ENCODE results near the gene LHX2. TPM values are rescaled to one million over a fixed set of nuclear protein-coding genes. Genes with fewer than 3 reads are reported as not detected.

Gene LHX2
- total RNA-seq, 1 donor from 2014 or later = not detected

DNA sequence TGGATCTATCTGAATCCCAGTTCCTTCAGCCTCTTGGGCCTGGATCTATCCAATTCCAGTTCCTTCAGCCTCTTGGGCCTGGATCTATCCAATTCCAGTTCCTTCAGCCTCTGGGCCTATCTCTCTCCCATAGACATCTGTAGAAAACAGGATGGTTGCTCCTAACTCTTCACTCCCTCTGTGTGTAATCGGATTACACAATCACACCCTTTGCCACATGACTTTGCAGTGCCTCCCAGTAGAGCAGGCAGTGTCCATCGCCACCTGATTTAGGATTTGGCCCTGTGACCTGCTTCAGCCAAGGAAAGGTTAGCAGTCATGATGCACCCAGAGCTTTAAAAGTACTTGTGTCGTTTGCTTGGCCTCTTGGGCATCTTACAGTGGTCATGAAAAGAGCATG is 56.7 kb downstream of the LHX2 start:
- FAIRE-seq (peak; percentile 58), DNase-seq (ENCODE audit: low read depth) (no peak)
- H3K27me3 ChIP-seq (ENCODE audit: control insufficient read depth, insufficient read depth, low read length) = no peaks in the 10 kb centered on the region
- H3K4me3 ChIP-seq (ENCODE audit: low read depth, low read length) = no peak overlapping the region
- no peak for TF ChIP-seq CTCF (IDR thresholded peaks at IDR 0.05; ENCODE audit: insufficient read depth, low read length, severe bottlenecking)
- H3K36me3 ChIP-seq (ENCODE audit: control insufficient read depth, insufficient read depth, low read length) = no peaks in the 10 kb centered on the region

GRCh38 chr9:124074746-124075145 is 63.2 kb downstream of the LHX2 start:
- Histone ChIP-seq H3K27me3 (ENCODE audit: control insufficient read depth, insufficient read depth, low read length) (no peaks in the 10 kb centered on the region), H3K4me3 (ENCODE audit: low read depth, low read length) (no peak overlapping the region), H3K36me3 (ENCODE audit: control insufficient read depth, insufficient read depth, low read length) (no peaks in the 10 kb centered on the region)
- FAIRE-seq (no peak), DNase-seq (ENCODE audit: low read depth) (no peak)
- no peak for TF ChIP-seq CTCF (IDR thresholded peaks at IDR 0.05; ENCODE audit: insufficient read depth, low read length, severe bottlenecking)

- Histone ChIP-seq H3K36me3 (ENCODE audit: control insufficient read depth, insufficient read depth, low read length) (no peaks in the 10 kb centered on the region), H3K27me3 (ENCODE audit: control insufficient read depth, insufficient read depth, low read length) (no peaks in the 10 kb centered on the region), H3K4me3 (ENCODE audit: low read depth, low read length) (no peak overlapping the region)
- TF ChIP-seq CTCF (IDR thresholded peaks at IDR 0.05; ENCODE audit: insufficient read depth, low read length, severe bottlenecking) = no peak
- FAIRE-seq (no peak), DNase-seq (ENCODE audit: low read depth) (no peak)
Observed at GRCh38 chr9:124075761-124076160, 64.2 kb downstream of the LHX2 start.

- FAIRE-seq (no peak), DNase-seq (ENCODE audit: low read depth) (peak; percentile 42)
Observed at GRCh38 chr9:124077915-124078572, 66.5 kb downstream of the LHX2 start.

DNA sequence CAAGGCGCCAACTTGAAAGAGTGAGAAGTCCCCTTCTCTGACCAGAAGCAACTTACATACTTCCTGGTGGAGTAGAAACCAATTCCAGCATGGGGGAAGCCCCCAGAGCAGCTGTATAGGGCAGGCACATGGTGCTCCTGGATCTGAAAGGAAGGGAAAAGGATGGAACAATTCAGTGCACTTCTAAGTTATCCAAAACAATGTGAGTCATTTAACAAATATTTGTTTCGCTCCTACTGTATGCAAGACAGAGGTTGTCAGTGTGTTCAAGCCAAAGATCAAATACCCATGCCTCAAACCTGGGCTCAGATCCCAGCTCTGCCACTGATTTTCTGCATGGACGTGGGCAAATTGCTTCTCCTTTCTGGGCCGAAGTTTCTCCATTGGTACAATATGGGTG is 67.1 kb downstream of the LHX2 start:
- FAIRE-seq (no peak), DNase-seq (ENCODE audit: low read depth) (peak; percentile 35)
- Histone ChIP-seq H3K36me3 (ENCODE audit: control insufficient read depth, insufficient read depth, low read length) (no peaks in the 10 kb centered on the region), H3K27me3 (ENCODE audit: control insufficient read depth, insufficient read depth, low read length) (no peaks in the 10 kb centered on the region), H3K4me3 (ENCODE audit: low read depth, low read length) (no peak overlapping the region)
- TF ChIP-seq CTCF (IDR thresholded peaks at IDR 0.05; ENCODE audit: insufficient read depth, low read length, severe bottlenecking) = no peak

More at GRCh38 chr9:124077915-124078572, 66.5 kb downstream of the LHX2 start:
- no peaks in the 10 kb centered on the region for H3K36me3 ChIP-seq (ENCODE audit: control insufficient read depth, insufficient read depth, low read length)
- no peak for TF ChIP-seq CTCF (IDR thresholded peaks at IDR 0.05; ENCODE audit: insufficient read depth, low read length, severe bottlenecking)
- no peaks in the 10 kb centered on the region for H3K27me3 ChIP-seq (ENCODE audit: control insufficient read depth, insufficient read depth, low read length)
- H3K4me3 ChIP-seq (ENCODE audit: low read depth, low read length) = no peak overlapping the region

All from bronchial epithelial cell (primary cell).